ENCODE results near the gene SGTB. TPM values are rescaled to one million over a fixed set of nuclear protein-coding genes. Genes with fewer than 3 reads are reported as not detected.

Gene SGTB
- total and polyA plus RNA-seq, 2 of the 8 experiments (the other 6 are each of a cell fraction or from before 2014, with no cell fraction given) = 2.2 to 18.7 TPM

DNA sequence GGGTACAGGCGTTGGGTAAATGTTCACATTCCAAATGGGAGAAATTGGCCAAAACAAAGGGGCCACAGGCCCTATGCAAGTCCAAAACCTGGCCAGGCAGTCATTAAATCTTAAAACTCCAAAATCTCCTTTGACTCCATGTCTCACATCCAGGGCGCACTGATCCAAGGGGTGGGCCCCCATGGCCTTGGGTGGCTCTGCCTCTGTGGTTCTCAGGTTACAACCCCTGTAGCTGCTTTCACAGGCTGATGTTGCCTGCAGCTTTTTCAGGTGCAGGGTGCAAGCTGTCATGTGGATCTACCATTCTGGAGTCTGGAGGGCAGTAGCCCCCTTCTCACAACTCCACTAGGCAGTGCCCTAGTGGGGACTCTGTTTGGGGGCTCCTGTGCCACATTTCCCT, 44.9 kb upstream of the SGTB start:
- Histone ChIP-seq H3K4me3 (ENCODE audit: extremely low read depth in 1 of 4, insufficient read depth in 2 of 4, low read depth in 3 of 4, low read length in 4 of 4) (no peak overlapping the region), H3K9me3 (ENCODE audit: insufficient read depth in 2 of 2, low read depth in 1 of 2, low read length in 1 of 2) (no peaks in the 10 kb centered on the region), H3K36me3 (ENCODE audit: control insufficient read depth in 2 of 4, insufficient read depth in 4 of 4, low read length in 3 of 4) (peaks cover 2 to 28% (median 12%) of the 10 kb centered on the region in 4 experiments; a peak in 7 of 8 replicates), H3K23me2 (ENCODE audit: low read depth, low read length) (no peaks in the 10 kb centered on the region), H4K8ac (ENCODE audit: extremely low read depth, insufficient read depth, low read length) (no peak overlapping the region), H2BK12ac (ENCODE audit: low read depth, low read length) (no peak overlapping the region), H3K14ac (ENCODE audit: insufficient read length) (no peak overlapping the region), H4K5ac (ENCODE audit: insufficient read length, low read depth, low read length) (no peak overlapping the region), H3K79me2 (ENCODE audit: control insufficient read depth in 1 of 2, insufficient read depth in 2 of 2, low read length in 2 of 2) (peaks cover 0 to 1% of the 10 kb centered on the region in 2 experiments; a peak in 1 of 4 replicates), H3K23ac (ENCODE audit: insufficient read length) (no peak overlapping the region), H3K18ac (ENCODE audit: extremely low read depth, low read length) (no peak overlapping the region), H3K27me3 (replicated peaks in 1 of 4; ENCODE audit: control insufficient read depth in 3 of 4, extremely low read depth in 1 of 4, insufficient read depth in 3 of 4, low read length in 3 of 4) (no peaks in the 10 kb centered on the region), H3K4ac (replicated peaks; ENCODE audit: insufficient read length, low read depth, low read length) (no peak overlapping the region), H4K91ac (replicated peaks; ENCODE audit: insufficient read length, low read length) (no peak overlapping the region), H2BK120ac (replicated peaks; ENCODE audit: low read depth, low read length) (no peak overlapping the region), H3K79me1 (ENCODE audit: low read depth, low read length) (no peaks in the 10 kb centered on the region), H2AFZ (ENCODE audit: low read length) (no peak overlapping the region), H3K56ac (replicated peaks; ENCODE audit: insufficient read length, low read depth, low read length) (no peak overlapping the region), H2BK20ac (ENCODE audit: low read length) (no peak overlapping the region), H3K4me2 (ENCODE audit: insufficient read depth in 1 of 2, low read depth in 2 of 2, low read length in 2 of 2) (no peak overlapping the region), H3K27ac (ENCODE audit: low read depth, low read length) (no peak overlapping the region), H2AK5ac (ENCODE audit: low read depth, low read length) (no peak overlapping the region), H4K20me1 (replicated peaks in 1 of 2; ENCODE audit: control insufficient read depth in 1 of 2, insufficient read depth in 2 of 2, low read length in 2 of 2) (peaks cover 0 to 2% of the 10 kb centered on the region in 2 experiments), H2BK5ac (ENCODE audit: low read depth, low read length) (no peak overlapping the region), H2BK15ac (ENCODE audit: low read length) (no peak overlapping the region), H3K4me1 (replicated peaks in 1 of 4; ENCODE audit: control insufficient read depth in 3 of 4, insufficient read depth in 4 of 4, low read length in 3 of 4) (peaks cover 0 to 5% (median 0%) of the 10 kb centered on the region in 4 experiments; a peak in 2 of 7 replicates), H3K9ac (replicated peaks in 1 of 4; ENCODE audit: extremely low read depth in 1 of 4, low read depth in 3 of 4, low read length in 3 of 4) (no peak overlapping the region)
- DNase-seq (ENCODE audit: low read depth in 1 of 2, low spot score in 2 of 2) = no peak
- no peak for FAIRE-seq
- ChIA-PET CTCF (ENCODE audit: partially characterized antibody) (interaction anchor here (0.9 kb wide), 1 partner anchor 24 kb away, joined by 3 read pairs; no protein-coding TSS in a partner anchor), POLR2A (ENCODE audit: partially characterized antibody) (interaction anchor here (1.2 to 1.3 kb wide), 2 partner anchors 9 to 13 kb away, joined by 3 read pairs; no protein-coding TSS in a partner anchor)
- WGBS, 2 experiments (ENCODE audit: extremely low coverage in 1 of 2, insufficient coverage in 1 of 2, insufficient read length in 1 of 2, insufficient replicate concordance in 2 of 2, low coverage in 1 of 2, low lambda C conversion rate in 2 of 2, missing lambda C conversion rate in 1 of 2) = 89% methylated on average over 2 of the region's 2 CpGs; no CpG with 5 or more reads in 1 of the 2 experiments
- TF ChIP-seq BACH1 (IDR thresholded peaks at IDR 0.05; ENCODE audit: low read length) (no peak), SRF (IDR thresholded peaks at IDR 0.05; ENCODE audit: low read depth, low read length) (no peak), E2F6 (IDR thresholded peaks at IDR 0.05) (no peak), POLR2A (IDR thresholded peaks at IDR 0.05; ENCODE audit: control extremely low read depth in 1 of 2, low read depth in 2 of 2, low read length in 2 of 2) (no peak), JUN (IDR thresholded peaks at IDR 0.05; ENCODE audit: low read depth, low read length) (no peak), KDM1A (IDR thresholded peaks at IDR 0.05; ENCODE audit: borderline replicate concordance, low read length) (no peak), POU5F1 (IDR thresholded peaks at IDR 0.05; ENCODE audit: low read depth, low read length) (no peak), GTF2F1 (IDR thresholded peaks at IDR 0.05; ENCODE audit: borderline replicate concordance, low read depth, low read length) (no peak), SP1 (IDR thresholded peaks at IDR 0.05; ENCODE audit: low read depth, low read length) (no peak), TEAD4 (IDR thresholded peaks at IDR 0.05; ENCODE audit: low read depth, low read length) (no peak), GABPA (IDR thresholded peaks at IDR 0.05; ENCODE audit: borderline replicate concordance, insufficient read depth, low read length) (no peak)
- TF ChIP-seq, protein P1, sequence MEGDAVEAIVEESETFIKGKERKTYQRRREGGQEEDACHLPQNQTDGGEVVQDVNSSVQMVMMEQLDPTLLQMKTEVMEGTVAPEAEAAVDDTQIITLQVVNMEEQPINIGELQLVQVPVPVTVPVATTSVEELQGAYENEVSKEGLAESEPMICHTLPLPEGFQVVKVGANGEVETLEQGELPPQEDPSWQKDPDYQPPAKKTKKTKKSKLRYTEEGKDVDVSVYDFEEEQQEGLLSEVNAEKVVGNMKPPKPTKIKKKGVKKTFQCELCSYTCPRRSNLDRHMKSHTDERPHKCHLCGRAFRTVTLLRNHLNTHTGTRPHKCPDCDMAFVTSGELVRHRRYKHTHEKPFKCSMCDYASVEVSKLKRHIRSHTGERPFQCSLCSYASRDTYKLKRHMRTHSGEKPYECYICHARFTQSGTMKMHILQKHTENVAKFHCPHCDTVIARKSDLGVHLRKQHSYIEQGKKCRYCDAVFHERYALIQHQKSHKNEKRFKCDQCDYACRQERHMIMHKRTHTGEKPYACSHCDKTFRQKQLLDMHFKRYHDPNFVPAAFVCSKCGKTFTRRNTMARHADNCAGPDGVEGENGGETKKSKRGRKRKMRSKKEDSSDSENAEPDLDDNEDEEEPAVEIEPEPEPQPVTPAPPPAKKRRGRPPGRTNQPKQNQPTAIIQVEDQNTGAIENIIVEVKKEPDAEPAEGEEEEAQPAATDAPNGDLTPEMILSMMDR (IDR thresholded peaks at IDR 0.05; ENCODE audit: control extremely low read depth in 1 of 3, insufficient read depth in 1 of 3, low read depth in 1 of 3, low read length in 3 of 3) = no peak
